ENCODE measurements around the gene ELANE. TPM values are rescaled to one million over a fixed set of nuclear protein-coding genes. Genes with fewer than 3 reads are reported as not detected.

The ELANE gene
- total RNA-seq, 2 donors from 2014 or later, result not detected

GRCh38 chr19:868458-869244 is 16.5 kb downstream of the ELANE start:
- Mint-ChIP-seq H3K27me3 (no peaks in the 10 kb centered on the region), H3K27ac (no peak overlapping the region), H3K4me1 (peaks cover 18% of the 10 kb centered on the region), H3K36me3 (ENCODE audit: low read depth) (peaks cover 2% of the 10 kb centered on the region), H3K4me3 (no peak overlapping the region)
- no peak for ATAC-seq
- no peak for DNase-seq
- no peaks in the 10 kb centered on the region for H3K9me3 ChIP-seq (ENCODE audit: control insufficient read depth, low read length, poor library complexity, severe bottlenecking)

DNA sequence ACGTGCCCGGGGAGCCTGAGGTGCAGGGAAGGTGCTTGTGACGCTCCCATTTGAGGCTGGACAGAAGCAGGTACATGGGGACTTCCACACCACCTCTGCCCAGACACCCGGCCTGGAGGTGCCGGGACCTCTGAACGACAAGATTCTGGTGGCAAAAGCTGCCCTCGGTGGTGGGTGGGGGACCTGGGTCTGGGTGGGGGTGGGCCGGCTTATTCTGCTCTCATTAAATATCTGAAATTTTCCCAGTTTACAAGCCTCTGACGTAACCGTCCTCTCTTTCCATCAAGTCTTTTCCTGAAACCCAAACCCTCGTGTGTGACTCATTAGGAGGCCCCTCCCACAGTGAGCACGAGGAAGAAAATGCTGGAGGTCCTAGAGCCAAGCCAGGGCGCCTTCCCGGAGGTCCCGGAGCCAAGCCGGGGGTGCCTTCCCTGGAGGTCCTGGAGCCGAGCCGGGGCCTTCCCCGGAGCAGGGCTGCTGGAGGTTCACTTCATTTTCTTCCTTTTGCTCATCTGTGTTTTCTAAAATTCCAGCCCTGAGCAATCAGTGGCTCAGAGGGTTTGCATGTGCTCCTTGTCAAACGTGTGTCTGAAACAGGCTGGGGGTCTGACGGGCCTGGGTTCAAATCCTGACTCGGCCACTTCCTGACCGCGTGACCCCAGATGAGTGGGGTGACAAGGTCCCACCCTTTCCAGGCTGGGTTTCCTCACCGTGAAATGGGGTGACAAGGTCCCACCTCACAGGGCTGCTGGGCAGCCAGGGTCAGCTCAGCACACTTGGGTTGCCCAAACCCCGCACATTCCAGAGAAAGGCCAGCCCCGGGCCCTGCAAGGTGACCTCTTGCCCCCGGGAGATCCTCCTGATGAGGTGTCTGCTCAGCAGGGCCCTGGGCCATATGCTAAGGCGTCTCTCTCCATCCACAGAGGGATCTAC is 17.4 kb downstream of the ELANE start:
- peaks cover 16% of the 10 kb centered on the region for H3K4me1 Mint-ChIP-seq
- DNase-seq, result no peak
- peak overlapping the region; percentile 87 for H3K27ac Mint-ChIP-seq
- H3K27me3 Mint-ChIP-seq, result no peaks in the 10 kb centered on the region
- peaks cover 2% of the 10 kb centered on the region for H3K36me3 Mint-ChIP-seq (ENCODE audit: low read depth)
- H3K4me3 Mint-ChIP-seq, result no peak overlapping the region
- H3K9me3 ChIP-seq (ENCODE audit: control insufficient read depth, low read length, poor library complexity, severe bottlenecking), result no peaks in the 10 kb centered on the region
- ATAC-seq, result no peak

- peaks cover 16% of the 10 kb centered on the region for H3K4me1 Mint-ChIP-seq
- no peak overlapping the region for H3K4me3 Mint-ChIP-seq
- H3K9me3 ChIP-seq (ENCODE audit: control insufficient read depth, low read length, poor library complexity, severe bottlenecking), result no peaks in the 10 kb centered on the region
- peaks cover 2% of the 10 kb centered on the region for H3K36me3 Mint-ChIP-seq (ENCODE audit: low read depth)
- H3K27ac Mint-ChIP-seq, result peak overlapping the region; percentile 87
- DNase-seq (no peak), ATAC-seq (no peak)
- H3K27me3 Mint-ChIP-seq, result no peaks in the 10 kb centered on the region
Observed at GRCh38 chr19:870314-870713, 18.2 kb downstream of the ELANE start.

GRCh38 chr19:870963-871401 is 18.9 kb downstream of the ELANE start:
- no peak for ATAC-seq
- Mint-ChIP-seq H3K4me3 (peak overlapping the region; percentile 89), H3K27ac (peak overlapping the region; percentile 87), H3K27me3 (no peaks in the 10 kb centered on the region), H3K4me1 (peaks cover 16% of the 10 kb centered on the region), H3K36me3 (ENCODE audit: low read depth) (peaks cover 2% of the 10 kb centered on the region)
- H3K9me3 ChIP-seq (ENCODE audit: control insufficient read depth, low read length, poor library complexity, severe bottlenecking), result no peaks in the 10 kb centered on the region
- no peak for DNase-seq

DNA sequence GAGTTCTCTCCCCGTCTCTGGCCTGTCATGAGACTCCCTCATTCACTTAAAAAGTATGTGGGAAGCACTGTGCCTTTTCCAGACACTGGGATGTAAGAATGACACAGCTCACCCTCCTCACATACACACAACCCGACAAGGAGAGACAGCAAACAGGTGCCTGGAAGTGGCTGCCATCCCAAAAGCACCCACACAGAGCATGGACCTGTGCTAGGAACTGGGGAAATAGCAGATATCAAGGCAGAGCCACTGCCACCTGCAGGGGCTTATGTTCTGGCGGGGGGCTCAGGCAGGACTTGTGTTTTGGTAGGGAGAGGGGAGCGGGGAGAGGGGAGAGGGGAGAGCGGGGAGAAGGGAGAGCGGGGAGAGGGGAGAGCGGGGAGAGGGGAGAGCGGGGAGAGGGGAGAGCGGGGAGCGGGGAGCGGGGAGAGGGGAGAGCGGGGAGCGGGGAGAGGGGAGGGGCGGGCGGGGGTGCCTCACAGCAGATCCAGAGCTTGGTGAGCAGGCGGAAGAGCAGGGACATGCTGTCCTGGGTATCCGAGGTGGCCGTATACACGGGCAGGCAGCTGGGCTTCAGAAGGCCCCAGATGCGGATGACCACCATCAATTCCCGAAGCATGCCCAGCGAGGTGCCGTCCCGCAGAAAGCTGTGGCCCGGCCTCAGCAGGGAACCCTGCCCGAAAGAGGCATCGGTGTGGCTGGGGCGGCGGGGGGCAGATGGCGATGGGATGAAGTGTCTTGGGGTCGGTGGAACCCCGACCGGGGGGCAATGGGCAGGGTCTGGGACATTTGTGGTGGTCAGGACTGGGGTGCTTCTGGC is 19.6 kb downstream of the ELANE start:
- Mint-ChIP-seq H3K4me1 (peaks cover 16% of the 10 kb centered on the region), H3K4me3 (peak overlapping the region; percentile 89), H3K27me3 (no peaks in the 10 kb centered on the region), H3K36me3 (ENCODE audit: low read depth) (peaks cover 2% of the 10 kb centered on the region), H3K27ac (peak overlapping the region; percentile 66)
- DNase-seq (no peak), ATAC-seq (no peak)
- H3K9me3 ChIP-seq (ENCODE audit: control insufficient read depth, low read length, poor library complexity, severe bottlenecking), result no peaks in the 10 kb centered on the region

DNA sequence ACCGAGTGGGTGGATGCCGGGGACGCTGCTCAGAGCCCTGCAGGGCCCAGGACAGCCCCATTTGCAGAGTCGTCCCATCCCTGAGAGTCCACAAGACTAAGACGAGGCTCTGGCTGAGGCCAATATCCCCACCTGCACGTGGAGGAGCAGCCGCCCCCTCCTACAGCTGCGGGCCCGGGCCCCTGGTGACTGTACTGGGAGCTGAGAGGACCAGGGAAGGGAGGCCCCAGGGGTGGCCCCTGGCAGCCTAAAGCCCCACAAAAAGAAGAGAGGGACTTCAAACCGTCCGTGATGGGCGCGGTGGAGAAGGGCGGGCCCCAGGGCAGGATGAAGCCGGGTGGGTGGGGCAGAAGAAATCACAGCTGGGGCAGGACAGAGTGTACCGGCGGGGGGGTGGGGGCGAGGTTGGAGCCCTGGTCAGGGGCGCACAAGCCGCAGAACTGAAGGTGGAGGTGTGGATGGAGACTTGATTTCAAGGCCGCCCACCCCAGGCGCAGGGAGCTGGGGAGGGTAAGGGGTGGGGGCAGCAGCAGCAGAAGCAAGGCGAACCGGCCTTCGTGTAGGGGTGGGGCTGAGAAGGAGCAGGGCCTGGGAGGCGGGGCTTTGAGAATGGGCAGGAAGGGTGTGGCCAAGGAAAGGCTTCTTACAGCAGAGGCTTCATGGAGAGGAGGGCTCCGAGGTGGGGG is 20.3 kb downstream of the ELANE start:
- no peaks in the 10 kb centered on the region for H3K9me3 ChIP-seq (ENCODE audit: control insufficient read depth, low read length, poor library complexity, severe bottlenecking)
- Mint-ChIP-seq H3K27ac (peak overlapping the region; percentile 66), H3K36me3 (ENCODE audit: low read depth) (peaks cover 2% of the 10 kb centered on the region), H3K27me3 (no peaks in the 10 kb centered on the region), H3K4me1 (peaks cover 16% of the 10 kb centered on the region), H3K4me3 (peak overlapping the region; percentile 89)
- DNase-seq (peak; percentile 70 to 79 (median 76)), ATAC-seq (peak; percentile 84)

GRCh38 chr19:873084-873483 is 21.0 kb downstream of the ELANE start:
- peak overlapping the region; percentile 66 for H3K27ac Mint-ChIP-seq
- peaks cover 2% of the 10 kb centered on the region for H3K36me3 Mint-ChIP-seq (ENCODE audit: low read depth)
- peak overlapping the region; percentile 89 for H3K4me3 Mint-ChIP-seq
- no peaks in the 10 kb centered on the region for H3K9me3 ChIP-seq (ENCODE audit: control insufficient read depth, low read length, poor library complexity, severe bottlenecking)
- H3K27me3 Mint-ChIP-seq, result no peaks in the 10 kb centered on the region
- DNase-seq (peak; percentile 57 to 81 (median 67)), ATAC-seq (peak; percentile 90)
- H3K4me1 Mint-ChIP-seq, result peaks cover 16% of the 10 kb centered on the region

DNA sequence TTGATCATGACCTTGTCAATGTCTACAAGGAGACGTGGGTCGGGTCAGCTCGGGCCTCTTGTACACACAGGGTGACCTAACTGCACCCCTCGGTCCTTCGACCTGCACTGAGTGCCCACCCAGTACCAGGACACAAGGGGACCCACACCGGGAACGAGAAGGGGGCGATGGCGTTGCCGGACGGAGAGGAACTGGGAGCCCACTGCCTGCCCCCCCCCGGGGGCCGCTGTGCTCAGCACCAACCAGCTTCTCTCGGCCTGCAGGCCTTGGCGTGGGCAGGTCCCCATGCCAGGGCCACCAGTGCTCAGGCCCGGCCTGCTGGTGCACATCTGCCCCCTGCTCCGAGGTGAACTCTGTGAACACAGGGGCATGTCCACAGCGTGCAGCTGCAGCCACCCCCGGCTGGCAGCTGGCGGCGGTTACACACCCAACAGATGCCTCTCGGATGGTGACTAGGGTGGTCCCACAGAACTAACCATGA is 21.5 kb downstream of the ELANE start:
- H3K4me3 Mint-ChIP-seq, result no peak overlapping the region
- no peak overlapping the region for H3K27ac Mint-ChIP-seq
- H3K36me3 Mint-ChIP-seq (ENCODE audit: low read depth), result peaks cover 2% of the 10 kb centered on the region
- peaks cover 14% of the 10 kb centered on the region for H3K4me1 Mint-ChIP-seq
- H3K27me3 Mint-ChIP-seq, result no peaks in the 10 kb centered on the region
- no peak for DNase-seq
- ATAC-seq, result no peak
- no peaks in the 10 kb centered on the region for H3K9me3 ChIP-seq (ENCODE audit: control insufficient read depth, low read length, poor library complexity, severe bottlenecking)

- Mint-ChIP-seq H3K27me3 (no peaks in the 10 kb centered on the region), H3K4me1 (peaks cover 11% of the 10 kb centered on the region), H3K4me3 (no peak overlapping the region), H3K36me3 (ENCODE audit: low read depth) (peaks cover 2% of the 10 kb centered on the region), H3K27ac (no peak overlapping the region)
- no peak for DNase-seq
- no peaks in the 10 kb centered on the region for H3K9me3 ChIP-seq (ENCODE audit: control insufficient read depth, low read length, poor library complexity, severe bottlenecking)
- ATAC-seq, result no peak
Observed at GRCh38 chr19:875265-875879, 23.3 kb downstream of the ELANE start.

DNA sequence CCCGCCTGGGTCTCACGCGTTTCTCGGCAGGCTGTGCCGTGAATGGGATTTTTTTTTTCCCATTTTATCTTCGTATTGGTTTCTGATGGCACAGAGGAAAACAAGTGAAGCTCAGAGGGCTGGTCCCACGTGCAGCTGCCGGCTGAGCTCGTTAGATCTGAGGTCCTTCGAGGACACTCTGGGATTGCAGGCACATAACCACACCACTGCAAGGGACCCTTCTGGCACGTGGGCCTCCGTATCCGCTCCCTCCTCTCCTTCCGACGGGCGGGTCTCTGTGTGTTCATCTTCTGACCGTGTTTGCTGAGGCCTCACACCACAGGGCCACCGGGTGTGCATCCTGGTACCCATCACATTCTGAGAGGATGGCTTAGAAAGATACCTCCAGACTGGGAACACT is 24.0 kb downstream of the ELANE start:
- no peaks in the 10 kb centered on the region for H3K9me3 ChIP-seq (ENCODE audit: control insufficient read depth, low read length, poor library complexity, severe bottlenecking)
- Mint-ChIP-seq H3K36me3 (ENCODE audit: low read depth) (peaks cover 2% of the 10 kb centered on the region), H3K4me1 (peaks cover 10% of the 10 kb centered on the region), H3K4me3 (no peak overlapping the region), H3K27me3 (no peaks in the 10 kb centered on the region), H3K27ac (no peak overlapping the region)
- ATAC-seq (no peak), DNase-seq (no peak)

- DNase-seq (no peak), ATAC-seq (no peak)
- no peak overlapping the region for H3K4me3 Mint-ChIP-seq
- no peaks in the 10 kb centered on the region for H3K9me3 ChIP-seq (ENCODE audit: control insufficient read depth, low read length, poor library complexity, severe bottlenecking)
- no peaks in the 10 kb centered on the region for H3K27me3 Mint-ChIP-seq
- no peak overlapping the region for H3K27ac Mint-ChIP-seq
- H3K4me1 Mint-ChIP-seq, result peaks cover 7% of the 10 kb centered on the region
- no peaks in the 10 kb centered on the region for H3K36me3 Mint-ChIP-seq (ENCODE audit: low read depth)
Observed at GRCh38 chr19:876780-877314, 24.7 kb downstream of the ELANE start.
